Uterus (tissue), 2 donors: ENCODE measurements around the gene TJP2.

Experiments used
- POLR2A ChIP-seq, 2 donors: fragments of 450-650 bp; IDR thresholded peaks; one replicate each; pipeline ENCODE4 v1.6.1; 2016; ENCODE audit warnings: antibody characterized with exemption in 2 of 2, mild to moderate bottlenecking in 1 of 2, moderate library complexity in 1 of 2
- TF ChIP-seq, protein P1 (sequence below), 4 experiments: fragments of 200-600 bp in 2 of 4; fragments of 450-650 bp in 2 of 4; sonication (generic) in 2 of 4; IDR thresholded peaks; one replicate each; pipeline ENCODE4 v1.5.1; 2016 to 2019; ENCODE audit warnings: antibody characterized with exemption in 4 of 4, mild to moderate bottlenecking in 2 of 4, moderate library complexity in 1 of 4

DNA sequence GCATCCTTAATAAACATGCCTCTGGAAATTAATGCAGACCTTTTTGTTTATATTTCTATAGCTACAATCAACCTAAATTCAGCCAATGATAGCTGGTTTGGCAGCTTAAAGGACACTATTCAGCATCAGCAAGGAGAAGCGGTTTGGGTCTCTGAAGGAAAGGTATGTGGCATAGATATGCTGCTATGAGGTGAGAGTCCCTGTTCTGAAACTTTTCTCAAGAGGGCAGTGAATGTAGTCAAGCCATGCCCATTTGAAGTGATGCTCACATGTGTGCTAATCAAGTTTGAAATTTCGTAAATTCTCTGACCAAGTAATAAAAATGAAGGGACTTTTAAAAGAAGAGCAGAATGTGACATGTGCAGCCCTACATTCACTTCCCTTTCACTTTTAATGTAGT, 72.6 kb downstream of the TJP2 start:
- no peak for TF ChIP-seq POLR2A (IDR thresholded peaks at IDR 0.05)
- TF ChIP-seq, protein P1, sequence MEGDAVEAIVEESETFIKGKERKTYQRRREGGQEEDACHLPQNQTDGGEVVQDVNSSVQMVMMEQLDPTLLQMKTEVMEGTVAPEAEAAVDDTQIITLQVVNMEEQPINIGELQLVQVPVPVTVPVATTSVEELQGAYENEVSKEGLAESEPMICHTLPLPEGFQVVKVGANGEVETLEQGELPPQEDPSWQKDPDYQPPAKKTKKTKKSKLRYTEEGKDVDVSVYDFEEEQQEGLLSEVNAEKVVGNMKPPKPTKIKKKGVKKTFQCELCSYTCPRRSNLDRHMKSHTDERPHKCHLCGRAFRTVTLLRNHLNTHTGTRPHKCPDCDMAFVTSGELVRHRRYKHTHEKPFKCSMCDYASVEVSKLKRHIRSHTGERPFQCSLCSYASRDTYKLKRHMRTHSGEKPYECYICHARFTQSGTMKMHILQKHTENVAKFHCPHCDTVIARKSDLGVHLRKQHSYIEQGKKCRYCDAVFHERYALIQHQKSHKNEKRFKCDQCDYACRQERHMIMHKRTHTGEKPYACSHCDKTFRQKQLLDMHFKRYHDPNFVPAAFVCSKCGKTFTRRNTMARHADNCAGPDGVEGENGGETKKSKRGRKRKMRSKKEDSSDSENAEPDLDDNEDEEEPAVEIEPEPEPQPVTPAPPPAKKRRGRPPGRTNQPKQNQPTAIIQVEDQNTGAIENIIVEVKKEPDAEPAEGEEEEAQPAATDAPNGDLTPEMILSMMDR (IDR thresholded peaks at IDR 0.05): no peak
